Retinal pigment epithelial cell (primary cell): ENCODE results near the gene GIPC2.
A peak's percentile ranks its signal among the peaks of the same experiment; 100 is the strongest.
"Not testable (repeated sequence)": the region's sequence is repeated elsewhere in the genome, so short reads cannot be mapped to it uniquely, and the experiment has no call there.

Experiments
- DNase-seq: peaks from one replicate; pipeline ENCODE4 v3.0.0-alpha.2; 2010; ENCODE audit warnings: low read depth
- H3K4me3 ChIP-seq: 2 replicates; pipeline ENCODE4 v1.5.1; 2011; ENCODE audit warnings: mild to moderate bottlenecking, low read length, control low read depth, moderate library complexity
- TF ChIP-seq, protein P1 (sequence below): conservative IDR thresholded peaks from 2 replicates; pipeline ENCODE4 v1.5.1; 2011; ENCODE audit warnings: low read depth, low read length, control low read depth, inconsistent platforms

The GIPC2 gene

DNA sequence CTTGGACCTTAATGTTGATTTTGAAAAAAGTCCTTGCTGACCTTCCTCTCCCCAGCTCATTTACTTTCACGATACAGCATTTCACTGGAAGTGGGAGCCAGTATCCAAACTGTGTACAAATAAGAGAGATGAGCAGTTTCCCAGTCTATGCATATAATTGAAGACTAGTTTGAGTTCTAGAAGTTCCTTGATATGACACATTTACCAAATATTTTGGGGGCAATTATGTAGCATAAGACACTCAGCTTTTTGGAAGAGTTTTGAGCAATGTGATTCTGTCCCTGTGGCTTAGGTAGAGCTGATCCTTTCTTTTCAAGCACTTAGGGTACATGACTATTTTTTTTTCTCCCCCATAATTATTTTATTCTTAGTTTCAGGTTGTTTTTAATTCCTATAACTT is 26.4 kb downstream of the GIPC2 start:
- no peak overlapping the region for H3K4me3 ChIP-seq
- TF ChIP-seq, protein P1, sequence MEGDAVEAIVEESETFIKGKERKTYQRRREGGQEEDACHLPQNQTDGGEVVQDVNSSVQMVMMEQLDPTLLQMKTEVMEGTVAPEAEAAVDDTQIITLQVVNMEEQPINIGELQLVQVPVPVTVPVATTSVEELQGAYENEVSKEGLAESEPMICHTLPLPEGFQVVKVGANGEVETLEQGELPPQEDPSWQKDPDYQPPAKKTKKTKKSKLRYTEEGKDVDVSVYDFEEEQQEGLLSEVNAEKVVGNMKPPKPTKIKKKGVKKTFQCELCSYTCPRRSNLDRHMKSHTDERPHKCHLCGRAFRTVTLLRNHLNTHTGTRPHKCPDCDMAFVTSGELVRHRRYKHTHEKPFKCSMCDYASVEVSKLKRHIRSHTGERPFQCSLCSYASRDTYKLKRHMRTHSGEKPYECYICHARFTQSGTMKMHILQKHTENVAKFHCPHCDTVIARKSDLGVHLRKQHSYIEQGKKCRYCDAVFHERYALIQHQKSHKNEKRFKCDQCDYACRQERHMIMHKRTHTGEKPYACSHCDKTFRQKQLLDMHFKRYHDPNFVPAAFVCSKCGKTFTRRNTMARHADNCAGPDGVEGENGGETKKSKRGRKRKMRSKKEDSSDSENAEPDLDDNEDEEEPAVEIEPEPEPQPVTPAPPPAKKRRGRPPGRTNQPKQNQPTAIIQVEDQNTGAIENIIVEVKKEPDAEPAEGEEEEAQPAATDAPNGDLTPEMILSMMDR: no peak
- DNase-seq: no peak

- no peak for DNase-seq
- TF ChIP-seq, protein P1: no peak
- no peak overlapping the region for H3K4me3 ChIP-seq
Measured at GRCh38 chr1:78073441-78073840, 27.7 kb downstream of the GIPC2 start.

DNA sequence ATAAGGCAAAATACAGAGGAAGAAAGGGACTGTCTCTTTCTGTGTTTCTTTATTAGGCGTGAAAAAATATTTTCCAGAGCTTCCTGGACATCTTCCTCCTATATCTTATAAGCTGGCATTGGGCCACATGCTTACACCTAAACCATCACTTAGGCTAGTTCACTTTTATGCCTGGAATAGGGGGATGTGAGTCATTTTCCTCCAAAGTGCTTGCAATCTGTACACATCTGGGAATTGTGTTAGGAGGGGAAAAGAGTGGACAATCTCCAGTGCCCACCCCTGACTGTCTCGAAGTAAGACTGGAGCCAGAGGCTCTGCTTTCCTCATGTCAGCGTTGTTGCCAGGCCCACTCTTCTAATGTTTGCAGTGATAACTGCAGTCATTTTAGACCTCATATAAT is 29.9 kb downstream of the GIPC2 start:
- no peak for DNase-seq
- TF ChIP-seq, protein P1: no peak
- no peak overlapping the region for H3K4me3 ChIP-seq

DNA sequence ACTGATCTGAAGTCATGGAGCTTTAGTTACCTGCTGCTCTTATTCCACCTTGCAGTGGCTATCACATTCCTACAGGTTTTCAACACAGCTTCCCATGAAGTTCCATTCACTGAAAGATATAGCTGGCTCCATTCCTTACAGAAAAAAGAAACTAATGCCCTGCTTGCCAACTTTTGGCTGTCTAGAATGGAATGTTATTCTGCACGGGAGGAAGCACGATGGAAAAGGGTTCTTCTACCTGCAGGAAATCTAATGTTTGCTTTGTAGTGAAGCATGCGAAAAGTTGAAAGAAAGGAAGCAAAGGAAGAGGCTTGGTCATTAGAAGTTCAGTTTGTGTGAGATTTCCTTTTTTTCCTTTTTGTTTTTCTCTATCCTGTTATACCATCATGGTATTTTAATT is 32.6 kb downstream of the GIPC2 start:
- DNase-seq: no peak
- TF ChIP-seq, protein P1: no peak

DNA sequence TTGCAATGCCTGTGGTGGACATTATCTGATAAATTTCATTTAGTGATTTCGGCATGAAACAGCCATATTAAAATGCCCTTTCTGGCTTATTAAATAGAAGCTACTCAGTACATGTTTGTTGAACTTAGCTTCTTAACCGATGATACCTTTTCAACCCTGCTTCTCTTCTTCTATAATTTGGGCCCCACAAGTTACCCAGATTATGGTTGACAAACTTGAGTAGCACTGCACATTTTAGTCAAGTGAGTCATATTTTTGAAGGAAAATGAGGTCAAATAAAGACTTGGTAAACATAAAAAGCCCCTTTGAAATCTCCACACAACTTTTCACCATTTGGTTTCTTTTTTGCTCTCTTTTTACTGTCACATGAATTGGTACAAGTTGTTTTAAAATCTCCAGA is 33.8 kb downstream of the GIPC2 start:
- peak; percentile 16 for DNase-seq
- no peak overlapping the region for H3K4me3 ChIP-seq
- TF ChIP-seq, protein P1: no peak

More for the DNA sequence above, 32.6 kb downstream of the GIPC2 start:
- no peak overlapping the region for H3K4me3 ChIP-seq

DNA sequence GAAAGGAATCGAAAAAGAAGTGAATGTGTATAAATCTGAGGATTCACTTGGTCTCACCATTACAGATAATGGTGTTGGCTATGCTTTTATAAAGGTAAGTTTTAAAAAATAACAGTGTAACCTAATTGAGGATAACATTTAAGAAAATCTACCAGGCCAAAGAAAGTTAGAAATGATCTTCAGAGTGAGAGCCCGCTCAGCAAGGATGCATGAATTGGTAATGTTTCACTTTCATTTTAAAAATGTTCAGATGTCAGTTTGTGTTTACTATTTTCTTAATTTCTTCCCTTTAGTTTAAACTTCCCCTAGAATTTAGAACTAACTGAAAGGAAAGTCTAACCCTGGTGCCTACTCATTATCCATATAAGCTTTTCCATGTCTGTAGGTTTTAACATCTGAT is 35.0 kb downstream of the GIPC2 start:
- TF ChIP-seq, protein P1: no peak
- DNase-seq: no peak
- H3K4me3 ChIP-seq: no peak overlapping the region

GRCh38 chr1:78081980-78082860 is 36.5 kb downstream of the GIPC2 start:
- TF ChIP-seq, protein P1: no peak
- DNase-seq: no peak
- H3K4me3 ChIP-seq: no peak overlapping the region

DNA sequence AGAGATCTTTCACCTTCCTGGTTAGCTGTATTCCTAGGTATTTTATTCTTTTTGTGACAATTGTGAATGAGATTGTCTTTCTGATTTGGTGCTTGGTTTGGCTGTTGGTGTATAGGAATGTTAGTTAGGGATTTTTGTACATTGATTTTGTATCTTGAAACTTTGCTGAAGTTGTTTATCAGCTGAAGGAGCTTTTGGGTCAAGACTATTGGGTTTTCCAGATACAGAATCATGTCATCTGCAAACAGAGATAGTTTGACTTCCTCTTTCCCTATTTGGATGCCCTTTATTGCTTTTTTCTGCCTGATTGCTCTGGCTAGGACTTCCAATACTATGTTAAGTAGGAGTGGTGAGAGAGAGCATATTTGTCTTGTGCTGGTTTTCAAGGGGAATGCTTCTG is 38.9 kb downstream of the GIPC2 start:
- DNase-seq, H3K4me3 ChIP-seq: not testable (repeated sequence)
